Fibroblast of skin of left quadriceps (primary cell): ENCODE data around the gene ZNF776.
"Not testable (repeated sequence)": the region's sequence is repeated elsewhere in the genome, so short reads cannot be mapped to it uniquely, and the experiment has no call there.

Source experiments
- DNase-seq, 2 experiments: peaks; one replicate each; pipeline ENCODE4 v3.0.0-alpha.2; 2013; ENCODE audit warnings: low read depth in 2 of 2

Gene ZNF776

DNA sequence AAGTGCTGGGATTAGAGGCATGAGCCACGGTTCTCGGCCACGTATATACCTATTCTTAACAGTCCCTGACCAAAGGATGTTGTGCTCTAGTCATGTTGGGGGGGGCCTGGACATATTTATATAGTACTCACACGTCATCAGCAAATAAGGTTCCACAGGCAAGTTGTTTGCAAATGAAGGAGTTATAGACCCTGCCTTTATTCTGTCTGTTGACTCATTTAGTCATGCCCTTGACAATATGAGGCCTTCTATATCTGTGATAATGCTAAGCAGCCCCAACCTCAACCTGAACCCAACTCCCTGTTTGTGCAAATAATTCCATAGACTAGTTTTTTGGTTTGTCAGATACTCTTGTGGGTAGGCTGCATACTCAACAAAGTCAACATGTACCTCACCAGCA lies 31.7 kb downstream of the ZNF776 start:
- DNase-seq, result no peak

DNA sequence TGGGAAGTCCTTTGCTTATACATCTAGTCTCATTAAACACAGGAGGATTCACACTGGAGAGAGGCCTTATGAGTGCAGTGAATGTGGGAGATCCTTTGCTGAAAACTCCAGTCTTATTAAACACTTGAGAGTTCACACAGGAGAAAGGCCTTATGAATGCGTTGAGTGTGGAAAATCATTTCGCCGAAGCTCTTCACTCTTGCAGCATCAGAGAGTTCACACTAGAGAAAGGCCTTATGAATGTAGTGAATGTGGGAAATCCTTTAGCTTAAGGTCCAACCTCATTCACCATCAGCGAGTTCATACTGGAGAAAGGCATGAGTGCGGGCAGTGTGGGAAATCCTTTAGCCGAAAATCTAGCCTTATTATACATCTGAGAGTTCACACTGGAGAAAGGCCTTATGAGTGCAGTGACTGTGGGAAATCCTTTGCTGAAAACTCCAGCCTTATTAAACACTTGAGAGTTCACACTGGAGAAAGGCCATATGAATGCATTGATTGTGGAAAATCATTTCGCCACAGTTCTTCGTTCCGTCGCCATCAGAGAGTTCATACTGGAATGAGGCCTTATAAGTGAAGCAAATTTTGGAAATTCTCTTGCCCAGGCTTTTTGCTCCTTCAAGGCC lies 32.7 kb downstream of the ZNF776 start:
- no peak for DNase-seq

DNA sequence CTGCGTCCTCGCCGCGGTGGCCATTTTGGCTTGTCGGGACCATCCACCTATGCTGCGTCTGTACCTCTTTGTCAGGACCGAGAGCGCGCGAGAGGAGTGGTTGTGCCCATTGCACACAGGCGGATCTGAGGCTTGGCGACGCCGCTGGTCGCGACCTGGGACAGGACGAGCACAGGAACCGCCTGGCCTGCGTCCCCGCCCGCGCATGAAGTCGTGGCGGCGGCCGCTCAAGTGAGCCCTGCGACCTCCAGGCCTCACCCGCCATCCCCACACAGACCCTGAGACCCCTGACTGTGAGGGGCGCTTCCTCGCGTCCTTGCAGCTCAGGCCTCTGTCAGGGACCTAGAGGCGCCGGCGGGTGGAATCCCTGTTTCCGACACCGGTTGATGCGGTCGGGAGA lies 39.7 kb downstream of the ZNF776 start:
- DNase-seq, result no peak

GRCh38 chr19:57786906-57787305 lies 40.3 kb downstream of the ZNF776 start:
- DNase-seq, result no peak

DNA sequence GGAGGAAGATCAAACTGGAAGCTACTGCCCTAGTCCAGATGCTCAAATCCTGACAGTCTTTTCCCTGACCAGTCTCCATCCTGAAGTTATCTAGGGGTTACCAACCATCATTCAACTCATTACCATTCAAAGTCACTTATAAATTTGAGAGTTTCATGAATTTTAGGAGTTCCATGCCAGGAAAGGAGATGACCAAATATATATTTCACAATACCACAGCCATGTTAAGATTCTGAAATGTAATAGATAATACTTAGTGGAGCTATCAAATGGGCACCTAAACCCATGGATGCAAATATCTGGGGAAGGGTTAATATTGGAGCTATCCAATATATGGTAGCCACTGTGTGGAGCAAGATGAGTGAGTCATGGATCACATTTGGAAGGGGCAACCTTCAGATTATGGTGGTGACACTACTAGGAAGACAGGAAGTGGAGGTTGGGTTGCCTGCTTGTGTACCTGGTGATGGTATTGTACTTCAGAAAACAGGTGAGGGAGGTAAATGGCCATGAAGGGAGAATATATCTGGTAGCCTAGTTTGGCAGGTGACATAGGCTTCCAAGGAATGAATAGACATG lies 41.6 kb downstream of the ZNF776 start:
- DNase-seq, result no peak

GRCh38 chr19:57789288-57789687 lies 42.7 kb downstream of the ZNF776 start:
- DNase-seq, result no peak

GRCh38 chr19:57796580-57796979 lies 50.0 kb downstream of the ZNF776 start:
- not testable (repeated sequence) for DNase-seq

DNA sequence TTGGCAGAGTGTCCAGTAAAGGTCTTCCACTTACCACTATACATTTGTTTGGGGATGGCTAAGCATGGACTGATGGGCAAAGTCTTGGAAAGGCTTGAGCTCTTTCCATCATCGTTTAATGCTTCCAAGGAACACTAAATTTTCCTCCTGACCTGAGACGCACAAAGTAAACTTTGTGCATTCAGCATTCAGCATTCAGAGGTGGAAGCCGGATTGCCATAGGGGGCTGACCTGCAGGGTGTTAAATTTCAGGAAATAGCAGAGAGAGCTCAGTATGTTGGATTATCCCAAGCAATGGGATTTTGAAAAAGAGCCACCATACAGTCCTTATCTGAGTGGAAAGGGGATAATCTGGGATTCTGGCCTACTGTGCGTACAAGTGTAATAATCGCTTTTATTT lies 54.1 kb downstream of the ZNF776 start:
- DNase-seq, result no peak

- DNase-seq, result no peak
These were observed 55.7 kb downstream of the ZNF776 start for GRCh38 chr19:57802269-57802668.

GRCh38 chr19:57803265-57803593 lies 56.6 kb downstream of the ZNF776 start:
- no peak for DNase-seq

DNA sequence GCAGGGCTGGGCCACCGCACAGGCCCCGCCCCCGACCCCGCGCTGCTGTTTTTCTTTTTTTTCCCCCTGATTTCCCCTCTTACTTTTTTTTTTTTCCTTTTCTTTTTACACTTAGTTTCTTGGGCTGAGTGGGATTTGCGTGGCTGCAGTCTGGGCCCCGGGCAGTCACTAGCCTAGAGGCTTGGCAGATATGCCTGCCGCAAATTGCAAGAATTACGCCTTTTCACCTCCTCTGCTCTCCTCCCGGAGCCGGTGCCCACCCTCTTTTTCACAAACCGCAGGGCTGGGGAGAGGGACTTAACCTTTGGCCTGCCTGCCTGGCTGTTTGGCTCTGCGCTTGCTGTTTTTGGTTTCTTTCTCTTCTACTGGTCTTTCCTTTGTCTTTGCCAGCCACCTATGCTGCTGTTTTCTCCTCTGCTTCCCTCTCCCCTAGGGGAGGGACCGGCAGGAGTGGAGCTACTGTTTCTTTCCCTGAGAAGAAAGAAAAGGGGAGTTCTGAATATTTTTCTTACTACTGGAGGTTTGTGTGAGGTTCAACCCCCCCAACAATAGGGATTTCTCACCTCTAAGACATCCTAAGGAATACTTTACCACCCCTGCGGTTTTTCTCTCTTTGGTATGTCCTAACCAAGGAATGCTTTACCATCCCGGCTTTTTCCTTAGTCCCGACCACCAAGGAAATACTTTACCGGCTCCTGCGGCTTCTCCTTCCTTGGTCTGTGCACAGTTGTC lies 57.1 kb downstream of the ZNF776 start:
- peak; percentile 96 for DNase-seq

DNA sequence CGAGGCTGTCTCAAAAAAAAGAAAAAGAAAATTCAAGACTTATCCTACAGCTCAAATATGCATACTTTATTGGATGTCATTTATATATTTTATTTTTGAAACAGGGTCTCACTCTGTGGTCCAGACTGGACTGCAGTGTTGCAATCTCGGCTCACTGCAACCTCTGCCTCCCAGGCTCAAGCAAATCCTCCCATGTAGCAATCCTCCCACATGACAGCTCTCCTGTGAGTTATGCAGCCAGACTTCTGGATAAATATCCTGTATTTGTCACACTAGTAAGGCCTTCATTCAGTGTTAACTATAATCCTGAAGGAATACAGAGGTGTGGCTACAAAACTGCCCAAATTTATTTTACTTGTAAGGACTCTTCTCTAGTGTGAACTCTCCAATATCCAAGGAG lies 60.9 kb downstream of the ZNF776 start:
- DNase-seq, result no peak
